RWPE2 (cell line): ENCODE data around the gene SLC16A10.

Source experiments
- ATAC-seq: fragments of 200-7000 bp; cut with Tn5 transposase; 3 replicates; pipeline ENCODE4 v1.9.1; 2021; ENCODE audit warnings: low read depth
- DNase-seq: peaks from one replicate; pipeline ENCODE4 v3.0.0-alpha.2; 2020; ENCODE audit warnings: low spot score
- H3K27ac ChIP-seq: fragments of 450-650 bp; 2 replicates; pipeline ENCODE4 v1.5.1; 2017; ENCODE audit warnings: mild to moderate bottlenecking; ENCODE audit not compliant: poor library complexity, severe bottlenecking
- H3K27me3 ChIP-seq: fragments of 250-450 bp; sonication (Bioruptor Pico); 2 replicates; pipeline ENCODE4 v1.5.1; 2021; ENCODE audit warnings: mild to moderate bottlenecking, moderate library complexity; ENCODE audit not compliant: insufficient read depth, poor library complexity, severe bottlenecking
- H3K36me3 ChIP-seq: fragments of 250-450 bp; sonication (Bioruptor Pico); 2 replicates; pipeline ENCODE4 v1.5.1; 2020; ENCODE audit warnings: low read depth, mild to moderate bottlenecking, moderate library complexity
- H3K4me1 ChIP-seq: fragments of 250-450 bp; sonication (Bioruptor Pico); 2 replicates; pipeline ENCODE4 v1.5.1; 2021; ENCODE audit warnings: mild to moderate bottlenecking, moderate library complexity; ENCODE audit not compliant: insufficient read depth, poor library complexity, severe bottlenecking
- H3K4me3 ChIP-seq: fragments of 250-450 bp; sonication (Bioruptor Pico); 2 replicates; pipeline ENCODE4 v1.5.1; 2021; ENCODE audit warnings: mild to moderate bottlenecking, moderate library complexity; ENCODE audit not compliant: severe bottlenecking
- H3K9me3 ChIP-seq: fragments of 250-450 bp; sonication (Bioruptor Pico); 2 replicates; pipeline ENCODE4 v1.5.1; 2021; ENCODE audit warnings: mild to moderate bottlenecking, moderate library complexity; ENCODE audit not compliant: severe bottlenecking
- CTCF ChIP-seq: fragments of 450-650 bp; IDR thresholded peaks from one replicate; pipeline ENCODE4 v1.5.1; 2017; ENCODE audit warnings: mild to moderate bottlenecking, moderate library complexity; ENCODE audit not compliant: poor library complexity, severe bottlenecking

The SLC16A10 gene

DNA sequence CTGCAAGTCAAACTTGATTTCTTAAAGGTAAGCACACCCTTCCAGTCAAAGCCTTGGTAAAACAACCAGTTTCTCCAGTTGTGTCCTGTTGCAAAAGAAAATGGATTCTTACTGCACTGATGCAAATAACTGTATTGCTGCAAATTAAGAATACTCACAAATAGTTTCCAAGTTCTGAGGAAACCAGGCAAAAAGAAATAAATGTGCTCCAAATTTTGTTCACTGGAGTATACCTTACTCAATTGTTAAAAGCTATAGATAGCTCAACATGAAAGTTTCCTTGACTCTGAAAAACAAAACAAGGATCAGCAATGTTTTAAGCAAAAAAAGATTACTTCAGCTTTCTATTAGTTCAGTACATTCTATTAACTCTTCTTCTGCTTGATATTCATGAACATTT is 75.2 kb downstream of the SLC16A10 start:
- Histone ChIP-seq H3K27me3 (no peaks in the 10 kb centered on the region), H3K9me3 (no peaks in the 10 kb centered on the region), H3K36me3 (no peaks in the 10 kb centered on the region), H3K4me1 (no peaks in the 10 kb centered on the region), H3K27ac (no peak overlapping the region), H3K4me3 (no peak overlapping the region)
- TF ChIP-seq CTCF, result no peak
- no peak for ATAC-seq
- no peak for DNase-seq

DNA sequence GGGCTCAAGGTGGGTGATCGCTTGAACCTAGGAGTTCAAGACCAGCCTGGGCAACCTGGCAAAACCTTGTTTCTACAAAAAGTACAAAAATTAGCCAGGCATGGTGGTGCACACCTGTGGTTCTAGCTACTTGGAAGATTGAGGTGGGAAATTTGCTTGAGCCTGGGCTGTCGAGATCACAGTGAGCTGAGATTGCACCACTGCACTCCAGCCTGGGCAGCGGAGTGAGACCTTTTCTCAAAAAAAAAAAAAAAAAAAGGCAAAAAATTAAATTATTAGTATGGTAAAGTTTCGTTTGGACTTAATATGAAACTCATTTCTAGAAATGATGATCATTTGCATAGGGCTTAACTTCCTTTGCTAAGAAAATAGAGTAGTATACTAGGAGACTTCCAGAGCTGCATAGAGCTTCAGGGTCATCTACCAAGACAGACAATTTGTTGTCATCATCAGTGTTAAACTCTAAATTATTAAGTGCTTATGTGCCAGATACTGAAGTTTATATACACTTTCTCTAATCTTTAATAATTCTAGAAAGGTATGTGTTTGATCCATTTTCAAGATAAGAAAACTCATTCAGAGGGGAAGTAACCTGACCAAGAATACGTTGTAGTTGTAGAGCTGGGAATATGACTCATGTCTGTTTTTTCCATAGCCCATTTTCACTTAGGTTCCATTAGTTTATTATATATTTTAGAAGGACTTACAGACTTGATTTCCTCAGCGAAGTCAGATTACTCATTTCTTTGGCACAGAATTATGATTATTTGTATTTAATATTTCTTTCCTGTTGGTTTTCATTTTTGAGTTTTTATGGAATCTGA is 84.5 kb downstream of the SLC16A10 start:
- Histone ChIP-seq H3K27ac (no peak overlapping the region), H3K36me3 (no peaks in the 10 kb centered on the region), H3K27me3 (no peaks in the 10 kb centered on the region), H3K4me1 (no peaks in the 10 kb centered on the region), H3K9me3 (no peaks in the 10 kb centered on the region), H3K4me3 (no peak overlapping the region)
- no peak for TF ChIP-seq CTCF
- DNase-seq, result no peak
- no peak for ATAC-seq

DNA sequence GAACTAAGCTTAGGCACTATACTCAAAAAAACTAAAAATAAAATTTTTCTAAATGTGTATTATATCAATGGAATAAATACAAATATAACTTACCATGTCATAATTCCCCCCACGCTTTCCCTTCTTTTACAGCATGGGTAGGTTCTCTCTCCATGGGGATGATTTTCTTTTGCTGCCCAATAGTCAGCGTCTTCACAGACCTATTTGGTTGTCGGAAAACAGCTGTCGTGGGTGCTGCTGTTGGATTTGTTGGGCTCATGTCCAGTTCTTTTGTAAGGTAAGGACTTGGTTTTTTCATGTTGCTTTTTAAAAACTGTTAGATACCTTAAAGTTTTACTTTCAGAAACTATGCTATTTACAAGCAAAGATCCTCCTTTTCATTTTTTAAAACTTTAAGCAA is 85.3 kb downstream of the SLC16A10 start:
- ATAC-seq, result no peak
- no peak for DNase-seq
- Histone ChIP-seq H3K27me3 (no peaks in the 10 kb centered on the region), H3K9me3 (no peaks in the 10 kb centered on the region), H3K4me1 (no peaks in the 10 kb centered on the region), H3K27ac (no peak overlapping the region), H3K4me3 (no peak overlapping the region), H3K36me3 (no peaks in the 10 kb centered on the region)
- no peak for TF ChIP-seq CTCF

- no peaks in the 10 kb centered on the region for H3K4me1 ChIP-seq
- ATAC-seq, result peak; percentile 72; the same call in 2 of the 3 replicates
- H3K27me3 ChIP-seq, result no peaks in the 10 kb centered on the region
- no peaks in the 10 kb centered on the region for H3K36me3 ChIP-seq
- no peak for DNase-seq
- TF ChIP-seq CTCF, result no peak
- H3K9me3 ChIP-seq, result no peaks in the 10 kb centered on the region
- no peak overlapping the region for H3K4me3 ChIP-seq
- no peak overlapping the region for H3K27ac ChIP-seq
These were observed 86.0 kb downstream of the SLC16A10 start for GRCh38 chr6:111173341-111173740.

DNA sequence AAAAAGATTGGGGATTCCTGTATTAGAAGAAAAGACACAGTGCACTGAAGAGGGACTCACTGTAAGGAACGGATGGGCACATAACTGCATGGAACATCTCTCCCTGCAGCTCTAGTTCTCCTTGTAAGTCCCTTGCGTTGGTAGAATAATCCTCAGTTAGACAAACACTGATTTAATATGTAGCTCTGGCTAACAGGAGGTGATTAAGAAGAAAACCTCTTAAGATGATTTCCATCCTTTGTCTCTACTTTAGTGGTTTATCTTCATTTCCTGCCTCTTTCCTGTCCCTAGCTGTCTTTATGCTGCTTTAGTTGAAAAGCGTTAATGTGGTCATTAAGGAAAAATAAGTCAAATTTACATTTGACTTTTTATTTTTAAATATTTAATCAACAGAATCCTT is 86.6 kb downstream of the SLC16A10 start:
- Histone ChIP-seq H3K4me1 (no peaks in the 10 kb centered on the region), H3K9me3 (no peaks in the 10 kb centered on the region), H3K4me3 (no peak overlapping the region), H3K27me3 (no peaks in the 10 kb centered on the region), H3K36me3 (no peaks in the 10 kb centered on the region), H3K27ac (no peak overlapping the region)
- ATAC-seq, result no peak
- no peak for TF ChIP-seq CTCF
- no peak for DNase-seq
